NOMO-1 treated with DMSO at 0.1 percent for 48 hours (cell line): ENCODE data around the gene SH3BGR.
A peak's percentile ranks its signal among the peaks of the same experiment; 100 is the strongest.

Source experiments
- DNase-seq: peaks from one replicate; lab custom pipeline; 2025; ENCODE audit not compliant: unreplicated experiment; lab: John Stamatoyannopoulos, UW

The SH3BGR gene

GRCh38 chr21:39454949-39455668, 3.3 kb downstream of the SH3BGR start:
- DNase-seq, result no peak

- DNase-seq, result no peak
Observed at GRCh38 chr21:39456665-39457064, 4.9 kb downstream of the SH3BGR start.

GRCh38 chr21:39461419-39461818, 9.6 kb downstream of the SH3BGR start:
- DNase-seq, result no peak

- no peak for DNase-seq
Observed at GRCh38 chr21:39463308-39463707, 11.5 kb downstream of the SH3BGR start.

GRCh38 chr21:39466584-39466983, 14.8 kb downstream of the SH3BGR start:
- DNase-seq, result no peak

- DNase-seq, result no peak
Observed at GRCh38 chr21:39467746-39468145, 16.0 kb downstream of the SH3BGR start.

- no peak for DNase-seq
Observed at GRCh38 chr21:39468559-39468958, 16.8 kb downstream of the SH3BGR start.

GRCh38 chr21:39471598-39471997, 19.8 kb downstream of the SH3BGR start:
- no peak for DNase-seq

- DNase-seq, result no peak
Observed at GRCh38 chr21:39472786-39473185, 21.0 kb downstream of the SH3BGR start.

GRCh38 chr21:39474611-39475010, 22.8 kb downstream of the SH3BGR start:
- DNase-seq, result no peak

- peak; percentile 58 for DNase-seq
Observed at GRCh38 chr21:39479164-39479813, 27.5 kb downstream of the SH3BGR start.

- no peak for DNase-seq
Observed at GRCh38 chr21:39479814-39480182, 28.0 kb downstream of the SH3BGR start.

GRCh38 chr21:39480271-39480670, 28.5 kb downstream of the SH3BGR start:
- DNase-seq, result no peak

GRCh38 chr21:39481886-39482285, 30.1 kb downstream of the SH3BGR start:
- no peak for DNase-seq

- DNase-seq, result no peak
Observed at GRCh38 chr21:39483917-39484316, 32.1 kb downstream of the SH3BGR start.

- DNase-seq, result no peak
Observed at GRCh38 chr21:39484711-39485276, 33.0 kb downstream of the SH3BGR start.

- DNase-seq, result no peak
Observed at GRCh38 chr21:39489380-39489924, 37.7 kb downstream of the SH3BGR start.

- DNase-seq, result no peak
Observed at GRCh38 chr21:39499156-39499555, 47.4 kb downstream of the SH3BGR start.

GRCh38 chr21:39502631-39503030, 50.9 kb downstream of the SH3BGR start:
- DNase-seq, result no peak

GRCh38 chr21:39503123-39503762, 51.5 kb downstream of the SH3BGR start:
- peak; percentile 41 for DNase-seq

GRCh38 chr21:39504230-39504629, 52.5 kb downstream of the SH3BGR start:
- no peak for DNase-seq

- no peak for DNase-seq
Observed at GRCh38 chr21:39510240-39510639, 58.5 kb downstream of the SH3BGR start.
